Gastroesophageal sphincter (tissue), 3 donors: ENCODE measurements around the gene FAM193A.

Source experiments
- EP300 ChIP-seq: sonication (generic); formaldehyde crosslinking; IDR thresholded peaks from one replicate; pipeline ENCODE4 v1.6.1; 2017; ENCODE audit warnings: antibody characterized with exemption, mild to moderate bottlenecking
- POLR2A ChIP-seq, 2 donors: fragments of 450-650 bp; IDR thresholded peaks; one replicate each; pipeline ENCODE4 v1.6.1; 2017; ENCODE audit warnings: antibody characterized with exemption in 2 of 2, mild to moderate bottlenecking in 2 of 2, moderate library complexity in 1 of 2
- POLR2AphosphoS5 ChIP-seq: sonication (generic); formaldehyde crosslinking; IDR thresholded peaks from one replicate; pipeline ENCODE4 v1.6.1; 2017; ENCODE audit warnings: antibody characterized with exemption
- TF ChIP-seq, protein P1 (sequence below), 4 experiments: fragments of 200-600 bp in 2 of 4; fragments of 450-650 bp in 2 of 4; sonication (generic) in 1 of 4; IDR thresholded peaks; one replicate each; pipeline ENCODE4 v1.5.1; 2017 to 2019; ENCODE audit warnings: antibody characterized with exemption in 4 of 4, mild to moderate bottlenecking in 2 of 4, moderate library complexity in 2 of 4

DNA sequence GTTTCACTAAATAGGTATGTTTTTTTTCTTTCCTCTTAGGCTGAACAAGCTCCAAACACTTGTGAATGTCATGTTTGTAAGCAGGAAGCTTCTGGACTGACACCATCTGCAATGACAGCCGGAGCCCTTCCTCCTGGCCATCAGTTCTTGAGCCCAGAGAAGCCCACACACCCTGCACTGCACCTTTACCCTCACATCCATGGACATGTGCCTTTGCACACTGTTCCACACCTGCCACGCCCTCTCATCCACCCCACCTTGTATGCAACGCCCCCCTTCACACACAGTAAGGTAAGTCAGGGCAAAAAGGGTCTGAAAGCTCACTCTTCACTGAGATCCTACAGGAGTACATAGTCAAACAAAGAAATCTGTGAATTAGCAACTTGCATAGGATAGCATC lies 135.6 kb downstream of the FAM193A start:
- no peak for TF ChIP-seq POLR2A (IDR thresholded peaks at IDR 0.05)
- TF ChIP-seq EP300, result no peak
- TF ChIP-seq POLR2AphosphoS5, result no peak
- TF ChIP-seq, protein P1, sequence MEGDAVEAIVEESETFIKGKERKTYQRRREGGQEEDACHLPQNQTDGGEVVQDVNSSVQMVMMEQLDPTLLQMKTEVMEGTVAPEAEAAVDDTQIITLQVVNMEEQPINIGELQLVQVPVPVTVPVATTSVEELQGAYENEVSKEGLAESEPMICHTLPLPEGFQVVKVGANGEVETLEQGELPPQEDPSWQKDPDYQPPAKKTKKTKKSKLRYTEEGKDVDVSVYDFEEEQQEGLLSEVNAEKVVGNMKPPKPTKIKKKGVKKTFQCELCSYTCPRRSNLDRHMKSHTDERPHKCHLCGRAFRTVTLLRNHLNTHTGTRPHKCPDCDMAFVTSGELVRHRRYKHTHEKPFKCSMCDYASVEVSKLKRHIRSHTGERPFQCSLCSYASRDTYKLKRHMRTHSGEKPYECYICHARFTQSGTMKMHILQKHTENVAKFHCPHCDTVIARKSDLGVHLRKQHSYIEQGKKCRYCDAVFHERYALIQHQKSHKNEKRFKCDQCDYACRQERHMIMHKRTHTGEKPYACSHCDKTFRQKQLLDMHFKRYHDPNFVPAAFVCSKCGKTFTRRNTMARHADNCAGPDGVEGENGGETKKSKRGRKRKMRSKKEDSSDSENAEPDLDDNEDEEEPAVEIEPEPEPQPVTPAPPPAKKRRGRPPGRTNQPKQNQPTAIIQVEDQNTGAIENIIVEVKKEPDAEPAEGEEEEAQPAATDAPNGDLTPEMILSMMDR (IDR thresholded peaks at IDR 0.05), result no peak
